HepG2 (cell line): Measurements from ENCODE around the gene ZNF277. TPM values are rescaled to one million over a fixed set of nuclear protein-coding genes. Genes with fewer than 3 reads are reported as not detected.

Source experiments
- BCL6 ChIP-seq: IDR thresholded peaks from 2 replicates; pipeline ENCODE4 v1.6.1; 2016; ENCODE audit warnings: missing genetic modification reagents, missing compliant biosample characterization
- DMTF1 ChIP-seq: sonication (generic); formaldehyde crosslinking; IDR thresholded peaks from 2 replicates; pipeline ENCODE4 v1.4.0; 2020; ENCODE audit warnings: mild to moderate bottlenecking, missing genetic modification reagents
- GTF2F1 ChIP-seq: fragments of 150-350 bp; IDR thresholded peaks from 2 replicates; pipeline ENCODE4 v1.6.1; 2014; ENCODE audit warnings: low read length
- HDAC1 ChIP-seq: sonication (generic); formaldehyde crosslinking; IDR thresholded peaks from 2 replicates; pipeline ENCODE4 v1.5.1; 2020; ENCODE audit warnings: mild to moderate bottlenecking, missing genetic modification reagents
- IRF2 ChIP-seq: IDR thresholded peaks from 2 replicates; pipeline ENCODE4 v1.6.1; 2018; ENCODE audit warnings: missing genetic modification reagents, missing compliant biosample characterization
- KAT7 ChIP-seq: IDR thresholded peaks from 2 replicates; pipeline ENCODE4 v1.6.1; 2018; ENCODE audit warnings: borderline replicate concordance, missing compliant biosample characterization
- NCOA2 ChIP-seq: sonication (generic); formaldehyde crosslinking; IDR thresholded peaks from 2 replicates; pipeline ENCODE4 v1.8.0; 2022; ENCODE audit warnings: inconsistent platforms
- NR2F2 ChIP-seq: IDR thresholded peaks from 2 replicates; pipeline ENCODE4 v1.6.1; 2012; ENCODE audit warnings: low read depth, inconsistent platforms, borderline replicate concordance
- SCMH1 ChIP-seq: sonication (generic); formaldehyde crosslinking; IDR thresholded peaks from 2 replicates; pipeline ENCODE4 v1.9.0; 2021; ENCODE audit warnings: missing genetic modification reagents, mild to moderate bottlenecking, borderline replicate concordance
- SKI ChIP-seq: fragments of 450-650 bp; IDR thresholded peaks from one replicate; pipeline ENCODE4 v1.6.1; 2018; ENCODE audit warnings: mild to moderate bottlenecking; ENCODE audit not compliant: partially characterized antibody
- ZBTB44 ChIP-seq: sonication (generic); formaldehyde crosslinking; IDR thresholded peaks from 2 replicates; pipeline ENCODE4 v1.4.0; 2020; ENCODE audit warnings: missing genetic modification reagents
- ZBTB46 ChIP-seq: sonication (generic); formaldehyde crosslinking; IDR thresholded peaks from 2 replicates; pipeline ENCODE4 v1.4.0; 2020; ENCODE audit warnings: mild to moderate bottlenecking, missing genetic modification reagents, borderline replicate concordance
- ZFP82 ChIP-seq: sonication (generic); formaldehyde crosslinking; IDR thresholded peaks from 2 replicates; pipeline ENCODE4 v1.5.1; 2020; ENCODE audit warnings: mild to moderate bottlenecking, missing genetic modification reagents, borderline replicate concordance
- ZNF234 ChIP-seq: sonication (generic); formaldehyde crosslinking; conservative IDR thresholded peaks from 2 replicates; pipeline ENCODE4 v1.5.1; 2020; ENCODE audit warnings: mild to moderate bottlenecking, missing genetic modification reagents
- ZNF276 ChIP-seq: sonication (generic); formaldehyde crosslinking; IDR thresholded peaks from 2 replicates; pipeline ENCODE4 v1.4.0; 2020; ENCODE audit warnings: mild to moderate bottlenecking, low read depth, missing genetic modification reagents
- ZNF704 ChIP-seq: sonication (generic); formaldehyde crosslinking; IDR thresholded peaks from 2 replicates; pipeline ENCODE4 v1.8.1; 2023; ENCODE audit warnings: mild to moderate bottlenecking, inconsistent platforms, moderate library complexity, missing genetic modification reagents, borderline replicate concordance
- ZNF761 ChIP-seq: sonication (generic); formaldehyde crosslinking; conservative IDR thresholded peaks from 2 replicates; pipeline ENCODE4 v1.4.0; 2020; ENCODE audit warnings: mild to moderate bottlenecking, missing genetic modification reagents
- ZNF776 ChIP-seq: sonication (generic); formaldehyde crosslinking; IDR thresholded peaks from 2 replicates; pipeline ENCODE4 v1.4.0; 2020; ENCODE audit warnings: mild to moderate bottlenecking, missing genetic modification reagents
- polyA plus RNA-seq, 8 experiments: library from polyadenylated mRNA; depleted of rRNA in 3 of 8; stranded (reverse) in 7 of 8; unstranded in 1 of 8; fragments of >200 nt; fragmentation: Illumina TruSeq in 4 of 8; extraction: Trizol in 4 of 8; gene quantifications; 2 replicates each; pipeline versions ENCODE4 v1.2.1 to v1.2.3, GENCODE V29; 2011 to 2016; ENCODE audit warnings: low read depth in 4 of 8, missing spikeins in 1 of 8, mixed read lengths in 1 of 8; ENCODE audit not compliant: insufficient read depth in 1 of 8
- total RNA-seq, 5 experiments: library from RNA; depleted of rRNA; stranded (reverse); fragments of >200 nt; fragmentation: Illumina TruSeq; extraction: Trizol; gene quantifications; 2 replicates each; pipeline ENCODE4 v1.2.3, GENCODE V29; 2016; ENCODE audit warnings: low read depth in 1 of 5

ZNF277 gene
- total and polyA plus RNA-seq, 2 of the 13 experiments (the other 11 are each of a cell fraction or from before 2014, with no cell fraction given), result 29.1 to 30.1 TPM

GRCh38 chr7:112205343-112206237 lies 905 bp upstream of the ZNF277 start (continued):
- TF ChIP-seq ZNF234 (0 out of 2 replicates have a peak, but pooled peaks have one; percentile 21), ZBTB44 (CRISPR knock-in tag) (no peak), ZNF276 (no peak; the same call in 1 of the 2 replicates), NCOA2 (no peak), SCMH1 (CRISPR knock-in tag) (no peak), ZNF761 (CRISPR knock-in tag) (peak; percentile 68; the same call in 1 of the 2 replicates), SKI (no peak), DMTF1 (no peak), BCL6 (CRISPR knock-in tag) (no peak), HDAC1 (CRISPR knock-in tag) (peak; percentile 19; the same call in 1 of the 2 replicates), IRF2 (no peak), ZNF704 (CRISPR knock-in tag) (peak; percentile 57; the same call in 1 of the 2 replicates), ZBTB46 (no peak), GTF2F1 (no peak), KAT7 (CRISPR knock-in tag) (peak; percentile 40; the same call in 1 of the 2 replicates), ZNF776 (CRISPR knock-in tag) (no peak; the same call in 1 of the 2 replicates), ZFP82 (CRISPR knock-in tag) (peak; percentile 69; the same call in 1 of the 2 replicates), NR2F2 (no peak; the same call in 1 of the 2 replicates)
